Measurements from ENCODE around the gene SLAMF9.

The SLAMF9 gene

GRCh38 chr1:159931101-159931794, 22.8 kb downstream of the SLAMF9 start:
- Histone ChIP-seq H3K79me2 (no peaks in the 10 kb centered on the region), H3K9me3 (ENCODE audit: control insufficient read depth, low read length) (no peaks in the 10 kb centered on the region), H3K4me3 (ENCODE audit: low read depth, low read length) (no peak overlapping the region), H3K4me2 (ENCODE audit: low read length) (no peak overlapping the region), H3K9ac (no peak overlapping the region), H3K36me3 (ENCODE audit: control insufficient read depth, insufficient read depth, low read length) (no peaks in the 10 kb centered on the region), H2AFZ (no peak overlapping the region), H3K27ac (no peak overlapping the region), H3K27me3 (ENCODE audit: control insufficient read depth, insufficient read depth, low read length) (no peaks in the 10 kb centered on the region), H3K4me1 (peaks cover 4% of the 10 kb centered on the region)
- TF ChIP-seq CTCF (IDR thresholded peaks at IDR 0.05), result no peak

- Histone ChIP-seq H2AFZ (no peak overlapping the region), H3K36me3 (ENCODE audit: control insufficient read depth, insufficient read depth, low read length) (no peaks in the 10 kb centered on the region), H3K9me3 (ENCODE audit: control insufficient read depth, low read length) (no peaks in the 10 kb centered on the region), H3K9ac (no peak overlapping the region), H3K27ac (no peak overlapping the region), H3K4me3 (ENCODE audit: low read depth, low read length) (no peak overlapping the region), H3K4me2 (ENCODE audit: low read length) (no peak overlapping the region), H3K4me1 (peaks cover 8% of the 10 kb centered on the region), H3K79me2 (no peaks in the 10 kb centered on the region), H3K27me3 (ENCODE audit: control insufficient read depth, insufficient read depth, low read length) (no peaks in the 10 kb centered on the region)
- no peak for TF ChIP-seq CTCF (IDR thresholded peaks at IDR 0.05)
Measured at GRCh38 chr1:159930634-159931033, 23.4 kb downstream of the SLAMF9 start.

GRCh38 chr1:159930216-159930615, 23.8 kb downstream of the SLAMF9 start:
- Histone ChIP-seq H3K9ac (no peak overlapping the region), H3K36me3 (ENCODE audit: control insufficient read depth, insufficient read depth, low read length) (no peaks in the 10 kb centered on the region), H2AFZ (no peak overlapping the region), H3K9me3 (ENCODE audit: control insufficient read depth, low read length) (no peaks in the 10 kb centered on the region), H3K27me3 (ENCODE audit: control insufficient read depth, insufficient read depth, low read length) (no peaks in the 10 kb centered on the region), H3K4me3 (ENCODE audit: low read depth, low read length) (no peak overlapping the region), H3K4me2 (ENCODE audit: low read length) (no peak overlapping the region), H3K79me2 (no peaks in the 10 kb centered on the region), H3K27ac (no peak overlapping the region), H3K4me1 (peaks cover 8% of the 10 kb centered on the region)
- TF ChIP-seq CTCF (IDR thresholded peaks at IDR 0.05), result no peak

GRCh38 chr1:159929155-159930051, 24.6 kb downstream of the SLAMF9 start:
- no peak overlapping the region for H3K9ac ChIP-seq
- H3K4me1 ChIP-seq, result peaks cover 8% of the 10 kb centered on the region
- H3K27me3 ChIP-seq (ENCODE audit: control insufficient read depth, insufficient read depth, low read length), result no peaks in the 10 kb centered on the region
- no peak overlapping the region for H2AFZ ChIP-seq
- no peak for TF ChIP-seq CTCF (IDR thresholded peaks at IDR 0.05)
- no peak overlapping the region for H3K27ac ChIP-seq
- no peaks in the 10 kb centered on the region for H3K9me3 ChIP-seq (ENCODE audit: control insufficient read depth, low read length)
- H3K4me3 ChIP-seq (ENCODE audit: low read depth, low read length), result no peak overlapping the region
- no peak overlapping the region for H3K4me2 ChIP-seq (ENCODE audit: low read length)
- no peaks in the 10 kb centered on the region for H3K36me3 ChIP-seq (ENCODE audit: control insufficient read depth, insufficient read depth, low read length)
- H3K79me2 ChIP-seq, result no peaks in the 10 kb centered on the region
